ENCODE measurements around the gene NKD2.

Gene NKD2

GRCh38 chr5:1086137-1086536 is 77.5 kb downstream of the NKD2 start:
- DNase-seq (ENCODE audit: extremely low read depth, insufficient read length): no peak
- Histone ChIP-seq H3K4me3 (replicated peaks; ENCODE audit: low read depth, low read length) (no peak overlapping the region), H3K36me3 (ENCODE audit: control insufficient read depth, insufficient read depth, low read length) (no peaks in the 10 kb centered on the region), H3K27me3 (replicated peaks; ENCODE audit: control insufficient read depth, insufficient read depth, low read length) (no peaks in the 10 kb centered on the region)
- no peak for TF ChIP-seq CTCF (IDR thresholded peaks at IDR 0.05; ENCODE audit: insufficient read depth, low read length, poor library complexity, severe bottlenecking)

- TF ChIP-seq CTCF (IDR thresholded peaks at IDR 0.05; ENCODE audit: insufficient read depth, low read length, poor library complexity, severe bottlenecking): no peak
Measured at GRCh38 chr5:1086871-1087270, 78.3 kb downstream of the NKD2 start.

GRCh38 chr5:1087428-1087827 is 78.8 kb downstream of the NKD2 start:
- no peak for DNase-seq (ENCODE audit: extremely low read depth, insufficient read length)

More at GRCh38 chr5:1086871-1087270, 78.3 kb downstream of the NKD2 start:
- Histone ChIP-seq H3K27me3 (replicated peaks; ENCODE audit: control insufficient read depth, insufficient read depth, low read length) (no peaks in the 10 kb centered on the region), H3K36me3 (ENCODE audit: control insufficient read depth, insufficient read depth, low read length) (no peaks in the 10 kb centered on the region), H3K4me3 (replicated peaks; ENCODE audit: low read depth, low read length) (no peak overlapping the region)
- no peak for DNase-seq (ENCODE audit: extremely low read depth, insufficient read length)

GRCh38 chr5:1088031-1088430 is 79.4 kb downstream of the NKD2 start:
- Histone ChIP-seq H3K27me3 (replicated peaks; ENCODE audit: control insufficient read depth, insufficient read depth, low read length) (no peaks in the 10 kb centered on the region), H3K36me3 (ENCODE audit: control insufficient read depth, insufficient read depth, low read length) (no peaks in the 10 kb centered on the region), H3K4me3 (replicated peaks; ENCODE audit: low read depth, low read length) (no peak overlapping the region)
- DNase-seq (ENCODE audit: extremely low read depth, insufficient read length): no peak
- TF ChIP-seq CTCF (IDR thresholded peaks at IDR 0.05; ENCODE audit: insufficient read depth, low read length, poor library complexity, severe bottlenecking): no peak

More at GRCh38 chr5:1087428-1087827, 78.8 kb downstream of the NKD2 start:
- TF ChIP-seq CTCF (IDR thresholded peaks at IDR 0.05; ENCODE audit: insufficient read depth, low read length, poor library complexity, severe bottlenecking): no peak
- Histone ChIP-seq H3K36me3 (ENCODE audit: control insufficient read depth, insufficient read depth, low read length) (no peaks in the 10 kb centered on the region), H3K27me3 (replicated peaks; ENCODE audit: control insufficient read depth, insufficient read depth, low read length) (no peaks in the 10 kb centered on the region), H3K4me3 (replicated peaks; ENCODE audit: low read depth, low read length) (no peak overlapping the region)

All from GM06990 (cell line).